HG03135 (cell line): Measurements from ENCODE around the gene USP7.

Source experiments
- ATAC-seq: cut with Tn5 transposase; IDR thresholded peaks from one replicate; pipeline ENCODE4 v1.9.1; 2021; ENCODE audit warnings: mild to moderate bottlenecking, moderate library complexity; ENCODE audit not compliant: unreplicated experiment

USP7 gene

GRCh38 chr16:8904018-8904430 is 59.7 kb downstream of the USP7 start:
- no peak for ATAC-seq

- ATAC-seq, result no peak
These were observed 60.7 kb downstream of the USP7 start for GRCh38 chr16:8903004-8903403.

- ATAC-seq, result no peak
These were observed 62.3 kb downstream of the USP7 start for GRCh38 chr16:8901320-8901861.

- no peak for ATAC-seq
These were observed 63.4 kb downstream of the USP7 start for GRCh38 chr16:8900343-8900742.

- ATAC-seq, result no peak
These were observed 63.9 kb downstream of the USP7 start for GRCh38 chr16:8899709-8900317.

- ATAC-seq, result no peak
These were observed 64.9 kb downstream of the USP7 start for GRCh38 chr16:8898660-8899318.

GRCh38 chr16:8894736-8895334 is 68.9 kb downstream of the USP7 start:
- ATAC-seq, result no peak

- ATAC-seq, result no peak
These were observed 69.6 kb downstream of the USP7 start for GRCh38 chr16:8893976-8894690.

GRCh38 chr16:8893426-8893825 is 70.3 kb downstream of the USP7 start:
- ATAC-seq, result no peak

- ATAC-seq, result peak; percentile 24
These were observed 71.6 kb downstream of the USP7 start for GRCh38 chr16:8892101-8892575.

GRCh38 chr16:8890549-8890921 is 73.2 kb downstream of the USP7 start:
- no peak for ATAC-seq

- no peak for ATAC-seq
These were observed 73.7 kb downstream of the USP7 start for GRCh38 chr16:8889893-8890548.

- ATAC-seq, result no peak
These were observed 74.5 kb downstream of the USP7 start for GRCh38 chr16:8888951-8889892.

- no peak for ATAC-seq
These were observed 75.7 kb downstream of the USP7 start for GRCh38 chr16:8887952-8888560.

- no peak for ATAC-seq
These were observed 76.3 kb downstream of the USP7 start for GRCh38 chr16:8887431-8887765.

- no peak for ATAC-seq
These were observed 76.9 kb downstream of the USP7 start for GRCh38 chr16:8886593-8887430.

GRCh38 chr16:8885674-8886592 is 77.8 kb downstream of the USP7 start:
- no peak for ATAC-seq
